GM19238 (cell line): ENCODE measurements around the gene RRP9.

Experiments used
- DNase-seq: peaks from one replicate; pipeline ENCODE4 v3.0.0; 2011; ENCODE audit warnings: low spot score; ENCODE audit not compliant: insufficient read length

Gene RRP9

GRCh38 chr3:51971350-51971749 is 29.6 kb upstream of the RRP9 start:
- DNase-seq = no peak

DNA sequence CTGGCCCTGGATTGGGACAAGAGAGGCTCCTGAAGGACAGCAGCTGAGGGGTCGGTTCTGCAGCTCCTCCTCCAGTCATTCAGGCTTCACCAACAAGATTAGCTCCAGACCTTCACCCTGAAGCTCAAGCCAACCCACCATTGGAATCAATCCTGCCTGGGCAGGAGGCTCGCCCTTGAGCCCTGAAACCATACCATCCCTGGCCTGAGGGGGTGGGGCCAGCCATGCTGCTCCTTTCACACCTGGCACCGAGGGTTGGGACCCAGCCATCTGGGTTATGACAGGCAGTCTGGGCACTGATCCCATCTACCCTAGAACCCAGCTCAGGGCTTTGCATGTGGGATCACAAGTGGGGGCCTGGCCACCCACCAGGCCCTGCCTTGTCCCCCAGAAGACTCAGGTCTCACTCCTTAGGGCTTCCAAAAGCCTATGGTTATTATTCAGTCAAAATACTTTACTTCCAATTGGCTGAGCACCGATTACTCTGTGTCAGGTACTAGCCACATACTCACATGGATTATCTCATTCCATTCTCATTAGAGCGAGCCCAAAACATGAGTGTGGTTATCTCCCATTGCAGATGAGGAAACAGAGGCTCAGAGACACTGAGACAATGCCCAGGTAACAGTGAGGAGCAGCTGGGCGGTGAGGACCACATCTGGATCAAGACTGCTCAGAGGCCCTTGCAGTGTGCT is 29.0 kb upstream of the RRP9 start:
- no peak for DNase-seq

DNA sequence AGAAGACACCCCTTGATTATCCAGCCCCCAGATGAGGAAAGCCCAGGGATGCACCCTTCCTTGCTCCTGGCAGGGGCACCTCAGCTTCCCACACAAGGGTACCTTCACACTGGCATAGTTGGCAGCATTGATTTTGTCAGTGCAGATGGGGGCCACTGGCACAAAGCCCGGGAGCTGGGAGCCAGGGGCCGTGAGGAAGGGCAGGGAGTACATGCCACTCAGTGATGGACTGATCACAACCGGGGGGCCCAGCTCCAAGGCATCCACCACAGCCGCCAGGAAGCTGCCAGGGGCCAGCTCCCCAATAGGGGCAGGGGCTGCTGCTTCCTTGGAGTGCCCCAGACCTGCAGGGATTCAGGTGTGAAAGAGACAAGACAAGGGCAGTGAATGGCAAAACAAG is 28.1 kb upstream of the RRP9 start:
- no peak for DNase-seq

DNA sequence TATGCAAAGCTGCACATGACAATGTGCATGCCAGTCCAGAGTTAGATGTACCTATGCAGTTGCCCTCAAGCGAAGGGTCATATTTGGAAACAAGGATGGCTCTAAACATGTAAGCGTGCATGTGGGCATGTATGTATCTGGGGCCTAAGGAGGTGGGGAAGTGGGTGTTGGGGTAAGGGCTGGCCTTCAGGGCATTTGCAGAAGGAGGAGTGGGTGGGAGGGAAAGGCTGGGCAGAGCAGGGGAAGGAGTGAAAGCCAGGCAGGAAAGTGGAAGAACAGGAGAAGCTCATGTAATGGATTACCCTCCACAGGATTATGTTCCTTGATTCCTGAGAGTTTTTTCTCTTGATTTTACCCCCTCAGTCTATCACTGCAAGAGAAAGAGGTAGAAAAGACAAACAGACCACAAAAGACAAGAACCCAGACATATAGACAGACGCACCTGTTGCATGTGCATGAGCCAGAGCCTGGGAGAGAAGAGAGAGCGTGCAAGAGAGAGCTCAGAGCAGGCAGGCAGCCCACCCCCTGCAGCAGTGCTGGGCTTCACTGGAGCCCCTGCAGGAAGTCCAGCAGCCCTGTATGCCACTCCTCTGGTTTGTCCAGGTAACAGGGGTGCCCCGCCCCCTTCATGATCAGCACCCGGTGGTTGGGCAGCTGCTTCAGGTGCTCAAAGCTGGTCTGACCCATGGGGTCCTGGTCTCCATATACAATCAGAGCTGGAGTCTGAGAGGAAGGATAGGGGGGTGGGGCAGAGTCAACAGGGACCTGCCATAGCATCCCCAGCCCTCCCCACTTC is 27.4 kb upstream of the RRP9 start:
- DNase-seq = no peak

- DNase-seq = no peak
Measured at GRCh38 chr3:51968170-51968775, 26.6 kb upstream of the RRP9 start.

- DNase-seq = no peak
Measured at GRCh38 chr3:51967384-51968169, 25.9 kb upstream of the RRP9 start, which contains the start of gene PCBP4. Gene PCBP4, minus strand, starts transcription at chr3:51967454. Its CDS starts 6,214 bp downstream, at chr3:51961240.

DNA sequence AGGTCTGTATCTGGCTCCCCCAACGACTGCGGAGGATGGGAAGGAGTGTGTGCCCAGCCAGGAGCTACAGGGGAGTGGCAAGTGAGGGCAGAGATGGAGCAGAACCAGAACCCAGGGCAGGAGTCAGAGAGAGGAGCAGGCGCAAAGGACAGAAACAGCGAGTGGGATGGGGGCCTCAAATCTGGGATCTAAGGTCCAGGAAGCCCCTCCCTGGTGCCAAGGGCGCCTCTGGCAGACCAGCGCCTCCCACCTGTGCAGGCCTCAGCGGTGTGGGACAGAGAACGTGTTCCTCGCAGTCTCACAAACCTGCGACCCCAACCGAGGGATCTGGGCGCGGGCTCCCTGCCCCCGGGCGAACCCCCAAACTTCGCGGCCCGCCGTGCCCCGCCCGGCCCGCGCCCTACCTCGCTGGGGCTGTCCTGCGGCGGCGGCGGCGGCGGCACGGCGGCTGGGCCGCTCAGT is 25.2 kb upstream of the RRP9 start:
- no peak for DNase-seq

DNA sequence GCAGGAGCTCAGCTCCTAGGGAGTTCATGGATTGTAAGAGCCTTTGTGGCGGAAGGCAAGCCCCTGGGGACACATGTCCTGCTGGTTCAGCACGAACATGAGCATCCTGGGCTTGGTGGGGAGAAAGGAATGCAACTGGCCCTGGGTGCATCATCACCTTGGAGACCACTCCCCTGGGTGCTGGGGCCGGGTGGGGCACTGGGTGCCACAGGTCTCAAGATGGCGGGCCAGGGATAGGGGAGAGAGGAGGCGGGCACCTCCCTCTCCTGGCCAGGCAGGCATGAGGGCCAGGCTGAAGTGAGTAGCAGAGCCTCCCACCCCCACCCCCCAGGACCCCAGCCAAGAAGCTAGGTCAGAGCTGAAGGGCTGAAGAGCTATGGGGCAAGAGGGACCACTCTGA is 24.8 kb upstream of the RRP9 start:
- no peak for DNase-seq

- DNase-seq = no peak
Measured at GRCh38 chr3:51966016-51966415, 24.3 kb upstream of the RRP9 start.

DNA sequence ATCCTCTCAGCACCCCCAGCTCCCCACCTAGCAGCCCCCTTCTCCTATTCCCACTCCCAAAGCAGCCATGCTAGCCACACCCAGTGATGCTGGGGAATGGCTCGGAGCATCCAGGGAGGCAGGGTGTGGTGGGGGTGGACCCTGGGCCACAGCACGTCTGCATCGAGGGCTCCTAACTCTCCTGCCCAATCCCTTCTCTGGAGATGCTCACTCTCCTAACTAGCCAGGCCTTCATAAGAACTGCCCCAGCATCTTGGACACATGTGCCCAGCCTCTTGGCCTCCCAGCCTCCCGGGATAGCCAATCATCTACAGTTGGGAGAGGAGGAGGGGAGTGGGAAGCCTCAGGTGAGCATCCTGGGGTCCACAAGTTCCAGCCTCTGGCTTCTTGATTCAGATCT is 22.8 kb upstream of the RRP9 start:
- no peak for DNase-seq

DNA sequence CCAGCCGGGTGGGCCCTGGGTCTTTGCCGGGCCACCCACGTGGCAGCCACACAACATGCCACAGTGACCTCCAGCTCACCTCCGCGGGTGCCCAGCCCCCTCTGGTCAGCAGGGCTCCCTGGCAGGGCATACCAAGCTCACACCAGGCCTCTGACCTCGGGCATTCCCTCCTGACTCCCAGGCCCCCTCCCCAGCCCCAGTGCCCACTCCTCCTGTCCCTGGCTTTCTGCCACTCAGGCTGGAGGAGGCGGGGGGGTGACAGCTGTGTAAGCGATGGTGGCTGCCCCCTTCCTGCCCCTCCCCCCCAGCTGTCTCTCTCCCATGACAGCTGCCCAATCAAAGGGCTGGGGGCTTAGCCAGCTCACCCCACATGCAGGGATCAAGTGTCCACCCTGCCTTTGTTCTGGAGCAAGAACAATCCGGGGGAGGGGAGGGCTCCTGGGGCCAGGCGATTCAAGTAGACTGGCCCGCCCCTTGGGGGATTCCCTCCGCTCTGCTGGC is 22.3 kb upstream of the RRP9 start:
- no peak for DNase-seq

- no peak for DNase-seq
Measured at GRCh38 chr3:51962854-51963530, 21.3 kb upstream of the RRP9 start.

DNA sequence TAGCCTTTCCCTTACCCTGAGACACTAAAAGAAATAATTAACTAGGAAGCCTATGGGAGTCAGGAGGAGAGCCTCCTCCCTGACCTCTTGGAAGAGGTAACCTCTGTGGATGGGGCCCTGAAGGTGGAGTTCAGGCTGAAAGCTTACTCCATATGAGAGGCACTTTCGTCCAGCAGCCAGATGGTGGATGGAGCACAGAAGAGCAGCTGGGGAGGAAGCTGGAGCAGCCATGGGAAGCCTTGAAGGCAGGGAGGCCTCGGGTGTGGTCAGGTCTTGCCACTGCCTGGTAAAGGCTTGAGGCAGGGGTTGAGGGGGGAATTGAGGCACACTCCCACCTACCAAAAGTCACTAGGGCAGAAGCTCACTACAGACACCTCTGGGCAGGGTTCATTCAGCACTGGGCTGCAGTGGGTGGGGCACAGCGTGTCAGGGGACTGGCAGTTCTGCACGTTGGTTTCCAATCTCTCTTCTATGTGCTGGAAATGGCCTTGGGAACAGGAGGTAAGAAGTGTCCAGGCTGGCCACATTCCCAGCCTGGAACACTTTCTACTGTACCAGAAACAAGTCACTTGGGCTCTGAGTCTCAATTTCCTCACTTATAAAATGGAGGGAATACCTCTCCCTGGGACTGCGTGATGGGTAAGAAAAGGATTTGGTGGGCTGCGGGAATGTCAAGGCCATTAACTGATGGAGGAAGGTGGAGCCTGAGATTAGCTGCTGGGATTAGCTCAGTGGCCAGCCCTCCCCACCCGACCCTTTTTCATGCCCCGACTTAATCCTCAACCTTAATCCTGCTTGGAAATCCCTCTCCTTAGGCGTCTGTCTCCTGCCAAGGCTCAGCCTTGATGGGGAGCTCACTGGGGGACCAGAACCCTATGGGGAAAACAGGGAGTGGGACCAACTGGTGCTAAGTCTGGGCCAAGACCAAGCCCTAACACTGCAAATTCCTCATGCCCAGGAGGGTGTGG is 20.2 kb upstream of the RRP9 start:
- DNase-seq = no peak

- no peak for DNase-seq
Measured at GRCh38 chr3:51961011-51961410, 19.3 kb upstream of the RRP9 start.

DNA sequence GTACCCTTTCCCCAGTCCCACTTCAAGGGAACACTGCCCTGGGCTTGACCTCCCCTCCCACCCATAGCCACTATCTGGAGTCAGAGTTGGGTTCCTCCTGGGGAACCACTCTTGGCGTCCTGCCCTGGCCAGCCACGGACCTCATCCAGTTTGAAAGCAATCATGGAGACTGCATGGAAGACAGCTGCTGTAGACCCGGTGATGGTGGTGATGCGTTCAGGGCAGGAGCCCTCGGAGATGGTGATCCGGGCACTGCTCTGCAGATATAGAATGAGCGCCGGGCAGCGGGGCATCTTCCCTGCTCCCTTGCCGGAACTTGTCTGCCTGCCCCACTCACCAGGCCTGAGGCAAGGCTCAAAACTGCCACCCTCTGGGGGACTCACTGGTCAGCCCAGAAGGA is 18.7 kb upstream of the RRP9 start:
- no peak for DNase-seq

- DNase-seq = no peak
Measured at GRCh38 chr3:51959651-51960050, 17.9 kb upstream of the RRP9 start.

GRCh38 chr3:51958603-51959521 is 17.2 kb upstream of the RRP9 start:
- no peak for DNase-seq

DNA sequence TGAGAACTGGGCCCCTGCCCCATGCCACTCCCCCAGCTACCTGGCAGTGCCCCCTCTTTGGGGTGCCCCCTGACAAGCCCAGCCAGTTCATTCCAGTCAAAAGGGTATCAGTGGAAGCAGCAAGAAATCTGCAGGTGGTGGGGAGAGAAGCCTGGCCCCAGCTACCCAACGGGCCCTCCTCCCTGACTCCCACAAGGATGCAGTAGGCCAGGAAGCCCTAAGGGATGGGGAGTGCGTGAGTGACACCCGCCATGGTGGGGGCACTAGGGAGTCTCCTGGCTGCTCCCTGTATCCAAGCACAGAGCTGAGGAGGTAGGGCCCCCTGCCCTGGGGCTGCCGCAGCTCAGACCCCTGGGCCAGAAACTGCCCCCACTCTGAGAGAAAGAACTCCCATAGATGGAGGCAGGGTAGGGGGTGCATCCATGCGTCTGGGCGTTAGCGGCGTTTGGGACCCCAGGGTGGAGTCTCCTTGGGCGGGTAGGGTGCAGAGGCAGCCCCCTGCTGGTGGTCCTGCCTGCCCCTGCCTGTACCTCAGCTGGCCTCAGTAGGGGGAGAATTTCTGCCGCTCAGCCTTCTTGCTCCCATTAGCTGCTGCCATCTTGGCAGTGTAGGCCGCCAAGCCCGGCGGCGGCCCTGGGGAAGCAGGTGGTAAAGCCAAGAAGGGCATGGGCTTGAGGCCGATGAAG is 16.0 kb upstream of the RRP9 start:
- no peak for DNase-seq
